Measurements from ENCODE around the gene TMEM229B. TPM values are rescaled to one million over a fixed set of nuclear protein-coding genes. Genes with fewer than 3 reads are reported as not detected.
A peak's percentile ranks its signal among the peaks of the same experiment; 100 is the strongest.

The TMEM229B gene
- total and polyA plus RNA-seq, 2 donors (not counting 1 experiment from before 2014, with no cell fraction given) = 6.9 to 8.2 TPM

- intact Hi-C loops (cut with micrococcal nuclease) = no loop called here
- H3K27ac ChIP-seq (ENCODE audit: low read length in 2 of 2) = no peak overlapping the region
- ChIA-PET POLR2A (no interaction called here), CTCF (interaction anchor here (1.1 to 3.9 kb wide), 4 partner anchors 15 to 106 kb away, joined by 3 to 16 read pairs (median 6); no protein-coding TSS in a partner anchor)
- no peaks in the 10 kb centered on the region for H3K79me2 ChIP-seq (ENCODE audit: control insufficient read depth, insufficient read depth, low read length)
- H2AFZ ChIP-seq (ENCODE audit: insufficient read depth, low read depth, low read length, poor library complexity, severe bottlenecking) = peak overlapping the region; percentile 75
- H3K27me3 ChIP-seq (replicated peaks in 1 of 4; ENCODE audit: control extremely low read depth in 1 of 4, control insufficient read depth in 3 of 4, insufficient read depth in 4 of 4, low read length in 3 of 4) = peaks cover 0 to 46% (median 18%) of the 10 kb centered on the region in 4 experiments
- Mint-ChIP-seq H3K4me3 (peak overlapping the region; percentile 71), H3K27ac (no peak overlapping the region), H3K9me3 (ENCODE audit: insufficient read depth) (no peaks in the 10 kb centered on the region), H3K27me3 (peaks cover 46% of the 10 kb centered on the region), H3K4me1 (peaks cover 5% of the 10 kb centered on the region)
- peaks cover 0 to 2% (median 0%) of the 10 kb centered on the region in 3 donors for H3K9me3 ChIP-seq (ENCODE audit: control extremely low read depth in 1 of 3, control insufficient read depth in 2 of 3, insufficient read depth in 1 of 3, low read length in 2 of 3)
- TF ChIP-seq CTCF (IDR thresholded peaks at IDR 0.05) = no peak
- no peak for TF ChIP-seq EZH2 (IDR thresholded peaks at IDR 0.05; ENCODE audit: borderline replicate concordance, insufficient read depth, low read depth, low read length, poor library complexity, severe bottlenecking)
- H3K36me3 ChIP-seq (replicated peaks in 1 of 2; ENCODE audit: control extremely low read depth in 1 of 2, control insufficient read depth in 1 of 2, extremely low read depth in 1 of 2, insufficient read depth in 2 of 2, low read length in 1 of 2) = no peaks in the 10 kb centered on the region
- H3K4me2 ChIP-seq (replicated peaks; ENCODE audit: low read depth, low read length, poor library complexity, severe bottlenecking) = peak overlapping the region; percentile 94
- ATAC-seq (ENCODE audit: low read depth) (no peak), DNase-seq (peak; percentile 24)
- H3K4me3 ChIP-seq (ENCODE audit: control extremely low read depth in 1 of 5, extremely low read depth in 1 of 5, insufficient read depth in 1 of 5, low read depth in 2 of 5, low read length in 4 of 5) = peak overlapping the region in 4 of 5 experiments; percentile 22 to 66 (median 54)
- peak overlapping the region; percentile 61 for H3K9ac ChIP-seq (ENCODE audit: low read length)
- H4K20me1 ChIP-seq (ENCODE audit: control insufficient read depth, insufficient read depth, low read length, poor library complexity, severe bottlenecking) = no peaks in the 10 kb centered on the region
- H3K4me1 ChIP-seq (ENCODE audit: control insufficient read depth in 2 of 2, insufficient read depth in 2 of 2, low read length in 2 of 2) = peaks cover 12 to 15% of the 10 kb centered on the region in 2 donors
- WGBS (ENCODE audit: insufficient coverage) = 20% methylated on average over 23 of the region's 23 CpGs
Measured at GRCh38 chr14:67532606-67532997, 44.1 kb upstream of the TMEM229B start.
